Ishikawa (cell line): ENCODE data around the gene ARHGAP26.

Experiments
- CEBPB ChIP-seq: IDR thresholded peaks from 2 replicates; pipeline ENCODE4 v1.6.1; 2012
- CREB1 ChIP-seq: IDR thresholded peaks from 2 replicates; pipeline ENCODE4 v1.6.1; 2012; ENCODE audit warnings: low read depth
- EGR1 ChIP-seq: IDR thresholded peaks from 2 replicates; pipeline ENCODE4 v1.6.1; 2012
- EP300 ChIP-seq: IDR thresholded peaks from 2 replicates; pipeline ENCODE4 v1.6.1; 2012; ENCODE audit warnings: borderline replicate concordance
- FOXM1 ChIP-seq: IDR thresholded peaks from 2 replicates; pipeline ENCODE4 v1.6.1; 2012; ENCODE audit warnings: low read depth, borderline replicate concordance
- NFIC ChIP-seq: IDR thresholded peaks from 2 replicates; pipeline ENCODE4 v1.6.1; 2012
- RAD21 ChIP-seq: IDR thresholded peaks from 2 replicates; pipeline ENCODE4 v1.6.1; 2012; ENCODE audit warnings: low read depth
- TAF1 ChIP-seq: IDR thresholded peaks from 2 replicates; pipeline ENCODE4 v1.6.1; 2012; ENCODE audit warnings: low read depth, mild to moderate bottlenecking
- TCF12 ChIP-seq: IDR thresholded peaks from 2 replicates; pipeline ENCODE4 v1.6.1; 2012; ENCODE audit warnings: low read depth
- TEAD4 ChIP-seq: IDR thresholded peaks from 2 replicates; pipeline ENCODE4 v1.6.1; 2012
- YY1 ChIP-seq: IDR thresholded peaks from 2 replicates; pipeline ENCODE4 v1.6.1; 2012; ENCODE audit warnings: low read depth
- ZBTB7A ChIP-seq: IDR thresholded peaks from 2 replicates; pipeline ENCODE4 v1.6.1; 2012; ENCODE audit warnings: low read depth
- TF ChIP-seq, protein P1 (sequence below): IDR thresholded peaks from 2 replicates; pipeline ENCODE4 v1.6.1; 2012
- TF ChIP-seq, protein P2 (sequence below): IDR thresholded peaks from 2 replicates; pipeline ENCODE4 v1.6.1; 2012; ENCODE audit warnings: low read depth, mild to moderate bottlenecking
- TF ChIP-seq, protein P3 (sequence below): IDR thresholded peaks from 2 replicates; pipeline ENCODE4 v1.6.1; 2012

Gene ARHGAP26

GRCh38 chr5:143241892-143242291 is 471.7 kb downstream of the ARHGAP26 start:
- no peak for TF ChIP-seq TEAD4
- TF ChIP-seq EGR1: no peak
- no peak for TF ChIP-seq FOXM1
- no peak for TF ChIP-seq RAD21

GRCh38 chr5:143243103-143243502 is 472.9 kb downstream of the ARHGAP26 start:
- no peak for TF ChIP-seq FOXM1
- no peak for TF ChIP-seq EGR1
- TF ChIP-seq EP300: no peak
- TF ChIP-seq TEAD4: no peak
- TF ChIP-seq ZBTB7A: no peak
- no peak for TF ChIP-seq TAF1
- no peak for TF ChIP-seq RAD21
- no peak for TF ChIP-seq TCF12
- TF ChIP-seq, protein P1, sequence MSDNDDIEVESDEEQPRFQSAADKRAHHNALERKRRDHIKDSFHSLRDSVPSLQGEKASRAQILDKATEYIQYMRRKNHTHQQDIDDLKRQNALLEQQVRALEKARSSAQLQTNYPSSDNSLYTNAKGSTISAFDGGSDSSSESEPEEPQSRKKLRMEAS: no peak
- TF ChIP-seq CREB1: no peak
- TF ChIP-seq, protein P2, sequence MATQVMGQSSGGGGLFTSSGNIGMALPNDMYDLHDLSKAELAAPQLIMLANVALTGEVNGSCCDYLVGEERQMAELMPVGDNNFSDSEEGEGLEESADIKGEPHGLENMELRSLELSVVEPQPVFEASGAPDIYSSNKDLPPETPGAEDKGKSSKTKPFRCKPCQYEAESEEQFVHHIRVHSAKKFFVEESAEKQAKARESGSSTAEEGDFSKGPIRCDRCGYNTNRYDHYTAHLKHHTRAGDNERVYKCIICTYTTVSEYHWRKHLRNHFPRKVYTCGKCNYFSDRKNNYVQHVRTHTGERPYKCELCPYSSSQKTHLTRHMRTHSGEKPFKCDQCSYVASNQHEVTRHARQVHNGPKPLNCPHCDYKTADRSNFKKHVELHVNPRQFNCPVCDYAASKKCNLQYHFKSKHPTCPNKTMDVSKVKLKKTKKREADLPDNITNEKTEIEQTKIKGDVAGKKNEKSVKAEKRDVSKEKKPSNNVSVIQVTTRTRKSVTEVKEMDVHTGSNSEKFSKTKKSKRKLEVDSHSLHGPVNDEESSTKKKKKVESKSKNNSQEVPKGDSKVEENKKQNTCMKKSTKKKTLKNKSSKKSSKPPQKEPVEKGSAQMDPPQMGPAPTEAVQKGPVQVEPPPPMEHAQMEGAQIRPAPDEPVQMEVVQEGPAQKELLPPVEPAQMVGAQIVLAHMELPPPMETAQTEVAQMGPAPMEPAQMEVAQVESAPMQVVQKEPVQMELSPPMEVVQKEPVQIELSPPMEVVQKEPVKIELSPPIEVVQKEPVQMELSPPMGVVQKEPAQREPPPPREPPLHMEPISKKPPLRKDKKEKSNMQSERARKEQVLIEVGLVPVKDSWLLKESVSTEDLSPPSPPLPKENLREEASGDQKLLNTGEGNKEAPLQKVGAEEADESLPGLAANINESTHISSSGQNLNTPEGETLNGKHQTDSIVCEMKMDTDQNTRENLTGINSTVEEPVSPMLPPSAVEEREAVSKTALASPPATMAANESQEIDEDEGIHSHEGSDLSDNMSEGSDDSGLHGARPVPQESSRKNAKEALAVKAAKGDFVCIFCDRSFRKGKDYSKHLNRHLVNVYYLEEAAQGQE: no peak
- TF ChIP-seq YY1: no peak
- TF ChIP-seq, protein P3, sequence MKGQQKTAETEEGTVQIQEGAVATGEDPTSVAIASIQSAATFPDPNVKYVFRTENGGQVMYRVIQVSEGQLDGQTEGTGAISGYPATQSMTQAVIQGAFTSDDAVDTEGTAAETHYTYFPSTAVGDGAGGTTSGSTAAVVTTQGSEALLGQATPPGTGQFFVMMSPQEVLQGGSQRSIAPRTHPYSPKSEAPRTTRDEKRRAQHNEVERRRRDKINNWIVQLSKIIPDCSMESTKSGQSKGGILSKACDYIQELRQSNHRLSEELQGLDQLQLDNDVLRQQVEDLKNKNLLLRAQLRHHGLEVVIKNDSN: no peak
- no peak for TF ChIP-seq NFIC

DNA sequence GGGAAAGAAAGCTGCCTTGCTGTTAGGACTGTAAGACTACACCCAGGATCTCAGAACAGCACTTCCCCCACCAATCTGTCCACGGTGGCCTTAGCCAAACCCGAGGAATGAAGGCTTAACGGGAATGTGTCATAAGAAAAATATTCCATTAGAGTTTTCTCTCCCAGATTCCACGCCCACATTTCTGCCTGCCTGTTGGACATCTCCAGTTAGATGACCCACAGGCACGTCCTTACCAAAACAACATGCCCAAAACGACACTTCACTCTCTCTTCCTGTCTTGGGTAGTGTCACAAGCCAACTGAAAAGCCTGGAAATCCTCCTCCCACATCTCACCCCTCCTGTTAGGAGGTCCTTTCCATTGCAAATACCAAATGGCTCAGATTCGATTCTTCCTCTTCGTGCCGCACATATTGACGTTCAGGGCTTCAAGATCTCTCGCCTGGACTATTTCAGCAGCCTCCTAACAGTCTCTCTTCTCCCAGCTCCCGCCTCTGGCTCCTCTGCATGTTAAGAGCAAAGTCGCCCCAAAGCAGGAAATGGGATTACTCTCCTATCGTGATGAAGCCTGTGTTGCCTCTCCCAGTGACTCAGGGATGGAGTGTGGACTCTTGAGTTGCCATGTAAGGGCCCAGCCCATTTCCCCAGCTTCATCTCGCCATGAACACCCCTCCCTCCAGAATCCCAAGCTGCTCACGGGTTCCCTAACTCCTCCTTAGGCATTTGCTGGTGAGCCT is 474.0 kb downstream of the ARHGAP26 start:
- TF ChIP-seq, protein P1: no peak
- peak; percentile 71 for TF ChIP-seq TCF12
- TF ChIP-seq EP300: peak; percentile 61; the same call in 1 of the 2 replicates
- TF ChIP-seq CEBPB: no peak
- TF ChIP-seq FOXM1: no peak
- peak; percentile 85 for TF ChIP-seq TEAD4
- TF ChIP-seq, protein P3: no peak
- TF ChIP-seq NFIC: peak; percentile 58

GRCh38 chr5:143244990-143245389 is 474.8 kb downstream of the ARHGAP26 start:
- TF ChIP-seq EP300: no peak
- TF ChIP-seq, protein P1: no peak
- TF ChIP-seq, protein P3: no peak
- TF ChIP-seq TEAD4: no peak
- no peak for TF ChIP-seq ZBTB7A
- no peak for TF ChIP-seq TAF1
- TF ChIP-seq YY1: no peak
- TF ChIP-seq CEBPB: no peak
- TF ChIP-seq RAD21: no peak
- TF ChIP-seq CREB1: no peak
- no peak for TF ChIP-seq TCF12
- TF ChIP-seq, protein P2: no peak
- TF ChIP-seq EGR1: no peak
- no peak for TF ChIP-seq NFIC
- TF ChIP-seq FOXM1: no peak

- TF ChIP-seq FOXM1: peak; percentile 53
- peak; percentile 87 for TF ChIP-seq NFIC
- TF ChIP-seq ZBTB7A: 0 out of 2 replicates have a peak, but pooled peaks have one; percentile 25
- 0 out of 2 replicates have a peak, but pooled peaks have one; percentile 17 for TF ChIP-seq CEBPB
- TF ChIP-seq, protein P2: no peak
- peak; percentile 89 for TF ChIP-seq TCF12
- peak; percentile 6; the same call in 1 of the 2 replicates for TF ChIP-seq RAD21
- no peak for TF ChIP-seq EGR1
- peak; percentile 71; the same call in 1 of the 2 replicates for TF ChIP-seq EP300
- TF ChIP-seq TAF1: no peak
- peak; percentile 78 for TF ChIP-seq YY1
- TF ChIP-seq TEAD4: peak; percentile 61
- TF ChIP-seq, protein P3: 0 out of 2 replicates have a peak, but pooled peaks have one; percentile 4
- TF ChIP-seq CREB1: no peak; the same call in 1 of the 2 replicates
- TF ChIP-seq, protein P1: no peak; the same call in none of the 2 replicates
Measured at GRCh38 chr5:143245929-143246561, 475.9 kb downstream of the ARHGAP26 start.
